IMR-90 (cell line): ENCODE measurements around the gene FANCD2. TPM values are rescaled to one million over a fixed set of nuclear protein-coding genes. Genes with fewer than 3 reads are reported as not detected.
A peak's percentile ranks its signal among the peaks of the same experiment; 100 is the strongest.

Source experiments
- ATAC-seq: fragments of 200-7000 bp; cut with Tn5 transposase; 2 replicates; pipeline ENCODE4 v1.9.1; 2020; ENCODE audit warnings: low read depth, mild to moderate bottlenecking, moderate library complexity
- BruUV-seq: library from RNA; stranded (reverse); fragments of 400-500 nt; replicated peaks from 2 replicates; lab custom pipeline; 2021; lab: Mats Ljungman, UMichigan
- CTCF ChIA-PET: fragments of 300-600 bp; formaldehyde crosslinking; extraction: SDS; loops from one replicate; lab custom pipeline; 2021; ENCODE audit warnings: antibody characterized with exemption; lab: Yijun Ruan, JAX
- POLR2A ChIA-PET: fragments of 300-600 bp; sonication (Branson Sonifier 250); formaldehyde crosslinking; loops from one replicate; lab custom pipeline; 2022; ENCODE audit warnings: antibody characterized with exemption; ENCODE audit not compliant: unreplicated experiment; lab: Charles Lee
- DNase-seq: peaks from one replicate; pipeline ENCODE4 v3.0.0; 2013
- H2AFZ ChIP-seq: replicated peaks from 2 replicates; pipeline ENCODE3; 2013; ENCODE audit warnings: low read length, mild to moderate bottlenecking; ENCODE audit not compliant: poor library complexity
- H2AK5ac ChIP-seq: 2 replicates; pipeline ENCODE4 v1.6.1; 2013; ENCODE audit warnings: low read depth, low read length, inconsistent platforms
- H2AK9ac ChIP-seq: replicated peaks from 2 replicates; pipeline ENCODE3; 2013; ENCODE audit warnings: mild to moderate bottlenecking, low read depth, low read length, moderate library complexity; ENCODE audit not compliant: poor library complexity
- H2BK120ac ChIP-seq: 2 replicates; pipeline ENCODE4 v1.6.1; 2013; ENCODE audit warnings: low read depth, low read length, inconsistent platforms
- H2BK15ac ChIP-seq: 3 replicates; pipeline ENCODE4 v1.6.1; 2013; ENCODE audit warnings: low read depth, low read length, inconsistent platforms
- H2BK20ac ChIP-seq: 2 replicates; pipeline ENCODE4 v1.6.1; 2013; ENCODE audit warnings: low read depth, mild to moderate bottlenecking, inconsistent platforms, low read length, moderate library complexity
- H2BK5ac ChIP-seq: 2 replicates; pipeline ENCODE4 v1.6.1; 2013; ENCODE audit warnings: mild to moderate bottlenecking, low read depth, low read length, inconsistent platforms; ENCODE audit not compliant: poor library complexity, severe bottlenecking
- H3K14ac ChIP-seq: replicated peaks from 2 replicates; pipeline ENCODE4 v1.6.1; 2013; ENCODE audit warnings: low read depth, low read length, inconsistent platforms
- H3K18ac ChIP-seq: 2 replicates; pipeline ENCODE4 v1.6.1; 2013; ENCODE audit warnings: low read depth, low read length, control low read depth
- H3K23ac ChIP-seq: 2 replicates; pipeline ENCODE4 v1.6.1; 2013; ENCODE audit warnings: low read depth, low read length, inconsistent platforms
- H3K27ac ChIP-seq: 2 replicates; pipeline ENCODE4 v1.5.1; 2013; ENCODE audit warnings: mild to moderate bottlenecking, control low read depth, low read length; ENCODE audit not compliant: insufficient read depth
- H3K27me3 ChIP-seq: 2 replicates; pipeline ENCODE4 v1.6.1; 2013; ENCODE audit warnings: low read length; ENCODE audit not compliant: control insufficient read depth, insufficient read depth
- H3K36me3 ChIP-seq: 2 replicates; pipeline ENCODE4 v1.6.1; 2013; ENCODE audit warnings: low read length, mixed read lengths; ENCODE audit not compliant: control insufficient read depth, insufficient read depth
- H3K4ac ChIP-seq: 2 replicates; pipeline ENCODE4 v1.6.1; 2013; ENCODE audit warnings: low read depth, low read length, inconsistent platforms
- H3K4me1 ChIP-seq: 2 replicates; pipeline ENCODE4 v1.6.1; 2013; ENCODE audit warnings: low read length, mixed read lengths; ENCODE audit not compliant: control insufficient read depth, insufficient read depth
- H3K4me2 ChIP-seq: 2 replicates; pipeline ENCODE4 v1.6.1; 2013; ENCODE audit warnings: low read depth, mild to moderate bottlenecking, control low read depth, low read length, moderate library complexity
- H3K4me3 ChIP-seq: 2 replicates; pipeline ENCODE4 v1.5.1; 2013; ENCODE audit warnings: low read depth, mild to moderate bottlenecking, control low read depth, low read length, moderate library complexity; ENCODE audit not compliant: insufficient read depth
- H3K56ac ChIP-seq: 2 replicates; pipeline ENCODE4 v1.6.1; 2013; ENCODE audit warnings: low read length, inconsistent platforms; ENCODE audit not compliant: insufficient read depth; ENCODE audit errors: extremely low read depth
- H3K79me1 ChIP-seq, 2 experiments: 2 replicates each; pipeline ENCODE4 v1.6.1; 2013; ENCODE audit warnings: low read length in 2 of 2, inconsistent platforms in 1 of 2, low read depth in 1 of 2
- H3K9ac ChIP-seq: 2 replicates; pipeline ENCODE4 v1.6.1; 2013; ENCODE audit warnings: low read depth, low read length, control low read depth
- H3K9me1 ChIP-seq: 2 replicates; pipeline ENCODE4 v1.6.1; 2013; ENCODE audit warnings: low read length, inconsistent platforms; ENCODE audit not compliant: insufficient read depth
- H3K9me3 ChIP-seq: 2 replicates; pipeline ENCODE4 v1.6.1; 2013; ENCODE audit warnings: low read length; ENCODE audit not compliant: control insufficient read depth, insufficient read depth
- H4K20me1 ChIP-seq: 2 replicates; pipeline ENCODE4 v1.6.1; 2013; ENCODE audit warnings: low read length, inconsistent platforms; ENCODE audit not compliant: insufficient read depth
- H4K5ac ChIP-seq: 2 replicates; pipeline ENCODE4 v1.6.1; 2013; ENCODE audit warnings: mild to moderate bottlenecking, low read depth, low read length, control low read depth
- H4K8ac ChIP-seq, 2 experiments: 2 replicates each; pipeline ENCODE4 v1.6.1; 2013; ENCODE audit warnings: low read depth in 2 of 2, low read length in 2 of 2, control low read depth in 1 of 2, inconsistent platforms in 1 of 2
- H4K91ac ChIP-seq: 2 replicates; pipeline ENCODE4 v1.6.1; 2013; ENCODE audit warnings: low read depth, low read length, inconsistent platforms; ENCODE audit not compliant: insufficient read depth
- BHLHE40 ChIP-seq: fragments of 150-350 bp; IDR thresholded peaks from 2 replicates; pipeline ENCODE4 v1.6.1; 2016; ENCODE audit warnings: mild to moderate bottlenecking, low read depth, low read length
- CEBPB ChIP-seq: IDR thresholded peaks from 2 replicates; pipeline ENCODE4 v1.6.1; 2012; ENCODE audit warnings: low read depth, low read length, improper control_type of control experiment
- CTCF ChIP-seq: conservative IDR thresholded peaks from 2 replicates; pipeline ENCODE4 v1.5.1; 2012; ENCODE audit warnings: mild to moderate bottlenecking, low read depth, low read length, improper control_type of control experiment
- ELK1 ChIP-seq: fragments of 150-350 bp; IDR thresholded peaks from 2 replicates; pipeline ENCODE4 v1.6.1; 2016; ENCODE audit warnings: low read depth, mild to moderate bottlenecking, low read length, moderate library complexity, borderline replicate concordance
- FOS ChIP-seq: fragments of 150-350 bp; IDR thresholded peaks from 2 replicates; pipeline ENCODE4 v1.6.1; 2016; ENCODE audit warnings: low read depth, low read length
- MAFK ChIP-seq: IDR thresholded peaks from 2 replicates; pipeline ENCODE4 v1.6.1; 2012; ENCODE audit warnings: low read depth, low read length, improper control_type of control experiment
- MAZ ChIP-seq: IDR thresholded peaks from 2 replicates; pipeline ENCODE4 v1.6.1; 2012; ENCODE audit warnings: low read depth, mild to moderate bottlenecking, low read length, improper control_type of control experiment, moderate library complexity, borderline replicate concordance
- MXI1 ChIP-seq: IDR thresholded peaks from 2 replicates; pipeline ENCODE4 v1.6.1; 2012; ENCODE audit warnings: low read depth, mild to moderate bottlenecking, low read length, moderate library complexity, borderline replicate concordance
- NFE2L2 ChIP-seq: fragments of 150-350 bp; IDR thresholded peaks from 2 replicates; pipeline ENCODE4 v1.6.1; 2016; ENCODE audit warnings: low read depth, mild to moderate bottlenecking, low read length
- POLR2A ChIP-seq: IDR thresholded peaks from 2 replicates; pipeline ENCODE4 v1.6.1; 2012; ENCODE audit warnings: mild to moderate bottlenecking, low read depth, low read length
- RAD21 ChIP-seq: IDR thresholded peaks from 2 replicates; pipeline ENCODE4 v1.6.1; 2012; ENCODE audit warnings: low read length, improper control_type of control experiment
- RCOR1 ChIP-seq: IDR thresholded peaks from 2 replicates; pipeline ENCODE4 v1.6.1; 2012; ENCODE audit warnings: mild to moderate bottlenecking, low read length, improper control_type of control experiment; ENCODE audit not compliant: insufficient replicate concordance
- RFX5 ChIP-seq: IDR thresholded peaks from 2 replicates; pipeline ENCODE4 v1.8.0; 2012; ENCODE audit warnings: low read depth, mild to moderate bottlenecking, low read length, moderate library complexity
- WGBS, 2 experiments: methylation state at CpG; one replicate each; pipeline versions ENCODE4 v1.1.5 to v1.1.7; 2013; ENCODE audit warnings: missing lambda C conversion rate in 2 of 2; ENCODE audit not compliant: insufficient read length in 1 of 2; ENCODE audit errors: extremely low coverage in 2 of 2; 5-methylcytosine and 5-hydroxymethylcytosine counted together
- dilution Hi-C: fragments of 300-500 bp; cut with HindIII; formaldehyde crosslinking; loops from one replicate; pipeline ENCODE4 v1.14.3; 2018; ENCODE audit warnings: low sequenced_read_pairs; ENCODE audit not compliant: unreplicated experiment
- in situ Hi-C: fragments of 300-500 bp; cut with MboI; formaldehyde crosslinking; loops from 3 replicates; pipeline ENCODE4 v1.14.3; 2019; ENCODE audit warnings: low sequenced_read_pairs, inconsistent platforms, mixed read lengths
- intact Hi-C: fragments of 100-400 bp; cut with micrococcal nuclease; formaldehyde crosslinking; loops from 2 replicates; pipeline ENCODE4 v1.10.0; 2022
- polyA plus RNA-seq, 3 experiments: library from polyadenylated mRNA; depleted of rRNA; stranded (reverse); fragments of >200 nt; gene quantifications; 2 replicates each; pipeline ENCODE4 v1.2.3, GENCODE V29; 2012; ENCODE audit warnings: low replicate concordance in 1 of 3
- total RNA-seq: library from RNA; depleted of rRNA; stranded (reverse); fragments of >200 nt; gene quantifications from 2 replicates; pipeline ENCODE4 v1.2.3, GENCODE V29; 2012

Gene FANCD2
- total and polyA plus RNA-seq, 2 of the 4 experiments (the other 2 are of a cell fraction), result 8.9 to 19.7 TPM

- Histone ChIP-seq H3K27ac (peak overlapping the region; percentile 89; the same call in 1 of the 2 replicates), H3K9me3 (no peaks in the 10 kb centered on the region), H3K4me3 (no peak overlapping the region), H3K14ac (peak overlapping the region; percentile 91), H2AK5ac (peak overlapping the region; percentile 70; the same call in 1 of the 2 replicates), H4K20me1 (peaks cover 3% of the 10 kb centered on the region; the same call in 1 of the 2 replicates), H2AK9ac (no peak overlapping the region), H2BK5ac (peak overlapping the region; percentile 85), H2BK20ac (peak overlapping the region; percentile 81), H3K18ac (no peak overlapping the region; the same call in 1 of the 2 replicates), H3K27me3 (no peaks in the 10 kb centered on the region), H3K23ac (peak overlapping the region; percentile 17; the same call in 1 of the 2 replicates), H2BK120ac (peak overlapping the region; percentile 80), H3K4ac (peak overlapping the region; percentile 86), H4K8ac (peak overlapping the region; percentile 49 to 79; a peak in 3 of 4 replicates), H3K56ac (peak overlapping the region; percentile 69; the same call in 1 of the 2 replicates), H3K4me2 (no peak overlapping the region), H4K91ac (peak overlapping the region; percentile 85), H3K4me1 (peaks cover 4% of the 10 kb centered on the region), H3K9ac (0 out of 2 replicates have a peak overlapping the region, but pooled peaks have one; percentile 43), H2BK15ac (peak overlapping the region; percentile 100; the same call in 2 of the 3 replicates), H3K79me1 (peaks cover 14 to 34% of the 10 kb centered on the region in 2 experiments), H3K9me1 (peaks cover 5% of the 10 kb centered on the region; the same call in 1 of the 2 replicates), H4K5ac (no peak overlapping the region; the same call in 1 of the 2 replicates), H2AFZ (no peak overlapping the region), H3K36me3 (peaks cover 21% of the 10 kb centered on the region)
- DNase-seq (peak; percentile 98), ATAC-seq (peak; percentile 98)
- dilution Hi-C loops (no loop called here), intact Hi-C loops (no loop called here), in situ Hi-C loops (no loop called here)
- POLR2A ChIA-PET, result interaction anchor here (0.6 kb wide), 1 partner anchor 41 kb away, joined by 3 read pairs; no protein-coding TSS in a partner anchor
- BruUV-seq, result no TSS peak
- WGBS, 2 experiments, result no CpG with 5 or more reads among the region's 7 CpGs
- CTCF ChIA-PET, result interaction anchor here (0.6 to 1.4 kb wide), 3 partner anchors 31 to 275 kb away, joined by 3 to 8 read pairs (median 4); no protein-coding TSS in a partner anchor
- no peak for TF ChIP-seq RAD21
- TF ChIP-seq BHLHE40, result peak; percentile 87
- TF ChIP-seq CTCF, result no peak
- TF ChIP-seq MAFK, result peak; percentile 87
- no peak for TF ChIP-seq ELK1
- peak; percentile 76 for TF ChIP-seq MXI1
- no peak for TF ChIP-seq RFX5
- TF ChIP-seq RCOR1, result no peak
- TF ChIP-seq POLR2A, result no peak
- TF ChIP-seq FOS, result peak; percentile 83
- TF ChIP-seq MAZ, result 0 out of 2 replicates have a peak, but pooled peaks have one; percentile 31
- peak; percentile 97 for TF ChIP-seq NFE2L2
- peak; percentile 83 for TF ChIP-seq CEBPB
Measured at GRCh38 chr3:9976721-9977709, 49.2 kb upstream of the FANCD2 start.
